GM19025 (cell line): ENCODE measurements around the gene GGCX.

Experiments used
- ATAC-seq: cut with Tn5 transposase; IDR thresholded peaks from one replicate; pipeline ENCODE4 v1.9.1; 2021; ENCODE audit warnings: mild to moderate bottlenecking, low read depth, moderate library complexity; ENCODE audit not compliant: unreplicated experiment

Gene GGCX

GRCh38 chr2:85524336-85524908 lies 36.9 kb downstream of the GGCX start:
- ATAC-seq: no peak

- ATAC-seq: no peak
Measured at GRCh38 chr2:85523903-85524335, 37.4 kb downstream of the GGCX start.

GRCh38 chr2:85523062-85523902 lies 38.0 kb downstream of the GGCX start:
- no peak for ATAC-seq

GRCh38 chr2:85522090-85522647 lies 39.1 kb downstream of the GGCX start:
- no peak for ATAC-seq

GRCh38 chr2:85516653-85517389 lies 44.5 kb downstream of the GGCX start:
- no peak for ATAC-seq

- no peak for ATAC-seq
Measured at GRCh38 chr2:85514323-85514722, 47.0 kb downstream of the GGCX start.

- ATAC-seq: no peak
Measured at GRCh38 chr2:85511008-85511811, 50.1 kb downstream of the GGCX start.

- ATAC-seq: no peak
Measured at GRCh38 chr2:85506768-85507181, 54.5 kb downstream of the GGCX start.

GRCh38 chr2:85505551-85506238 lies 55.6 kb downstream of the GGCX start:
- no peak for ATAC-seq

GRCh38 chr2:85504778-85505261 lies 56.5 kb downstream of the GGCX start:
- no peak for ATAC-seq

- no peak for ATAC-seq
Measured at GRCh38 chr2:85503851-85504777, 57.2 kb downstream of the GGCX start.

GRCh38 chr2:85503168-85503850 lies 58.0 kb downstream of the GGCX start:
- no peak for ATAC-seq

- no peak for ATAC-seq
Measured at GRCh38 chr2:85502720-85503119, 58.6 kb downstream of the GGCX start.

GRCh38 chr2:85501248-85501647 lies 60.0 kb downstream of the GGCX start:
- no peak for ATAC-seq

GRCh38 chr2:85497944-85498630 lies 63.2 kb downstream of the GGCX start:
- no peak for ATAC-seq

GRCh38 chr2:85496436-85496835 lies 64.9 kb downstream of the GGCX start:
- no peak for ATAC-seq
